B cell (primary cell): ENCODE data around the gene PTPN21. TPM values are rescaled to one million over a fixed set of nuclear protein-coding genes. Genes with fewer than 3 reads are reported as not detected.

Experiments used
- ATAC-seq: fragments of 200-7000 bp; cut with Tn5 transposase; one replicate; pipeline ENCODE4 v1.10.0; 2021; ENCODE audit warnings: low read depth, mild to moderate bottlenecking, moderate number of reproducible peaks, moderate library complexity
- CTCF ChIA-PET: fragments of 350-600 bp; sonication (Branson Sonifier 250); formaldehyde crosslinking; loops from one replicate; lab custom pipeline; 2021; ENCODE audit warnings: antibody characterized with exemption, inconsistent platforms; lab: Charles Lee
- POLR2A ChIA-PET: fragments of 350-600 bp; sonication (Branson Sonifier 250); formaldehyde crosslinking; loops from one replicate; lab custom pipeline; 2021; ENCODE audit warnings: antibody characterized with exemption; lab: Charles Lee
- DNase-seq: peaks from one replicate; pipeline ENCODE4 v3.0.0; 2013
- H2AFZ ChIP-seq: 2 replicates; pipeline ENCODE4 v1.6.1; 2012; ENCODE audit warnings: mild to moderate bottlenecking, low read depth, low read length; ENCODE audit not compliant: insufficient read depth, poor library complexity, severe bottlenecking
- H3K27ac ChIP-seq, 2 donors: 1 replicate in 1 of 2; 2 replicates in 1 of 2; pipeline ENCODE4 v1.5.1; 2012 to 2013; ENCODE audit warnings: low read length in 2 of 2, mild to moderate bottlenecking in 2 of 2, moderate library complexity in 1 of 2
- H3K27me3 ChIP-seq, 4 experiments: fragments of 200-600 bp in 1 of 4; sonication (generic) in 1 of 4; replicated peaks in 1 of 4; 1 replicate in 2 of 4; 2 replicates in 2 of 4; pipeline versions ENCODE4 v1.6.1 to v1.7.0; 2013 to 2016; ENCODE audit warnings: low read length in 3 of 4, mild to moderate bottlenecking in 2 of 4, mixed read lengths in 1 of 4, moderate library complexity in 1 of 4; ENCODE audit not compliant: insufficient read depth in 4 of 4, control insufficient read depth in 3 of 4; ENCODE audit errors: control extremely low read depth in 1 of 4
- H3K36me3 ChIP-seq, 2 experiments: replicated peaks in 1 of 2; 1 replicate in 1 of 2; 2 replicates in 1 of 2; pipeline versions ENCODE4 v1.6.1 to v1.7.1; 2013; ENCODE audit warnings: low read length in 1 of 2; ENCODE audit not compliant: insufficient read depth in 2 of 2, control insufficient read depth in 1 of 2; ENCODE audit errors: control extremely low read depth in 1 of 2, extremely low read depth in 1 of 2
- H3K4me1 ChIP-seq, 2 donors: fragments of 200-600 bp in 1 of 2; sonication (generic) in 1 of 2; 1 replicate in 1 of 2; 2 replicates in 1 of 2; pipeline versions ENCODE4 v1.5.1 to v1.6.1; 2013 to 2017; ENCODE audit warnings: low read length in 2 of 2; ENCODE audit not compliant: control insufficient read depth in 2 of 2, insufficient read depth in 2 of 2
- H3K4me2 ChIP-seq: replicated peaks from 2 replicates; pipeline ENCODE3; 2012; ENCODE audit warnings: mild to moderate bottlenecking, low read depth, low read length; ENCODE audit not compliant: poor library complexity, severe bottlenecking
- H3K4me3 ChIP-seq, 5 experiments: fragments of 200-600 bp in 1 of 5; sonication (generic) in 1 of 5; 1 replicate in 3 of 5; 2 replicates in 2 of 5; pipeline versions ENCODE4 v1.5.1 to v1.7.0; 2011 to 2016; ENCODE audit warnings: low read length in 4 of 5, mild to moderate bottlenecking in 4 of 5, low read depth in 2 of 5, control low read depth in 1 of 5, moderate library complexity in 1 of 5; ENCODE audit not compliant: insufficient read depth in 1 of 5; ENCODE audit errors: control extremely low read depth in 1 of 5, extremely low read depth in 1 of 5
- H3K79me2 ChIP-seq: fragments of 200-600 bp; sonication (generic); one replicate; pipeline ENCODE4 v1.6.0; 2016; ENCODE audit warnings: low read length; ENCODE audit not compliant: control insufficient read depth, insufficient read depth
- H3K9ac ChIP-seq: fragments of 200-600 bp; sonication (generic); 2 replicates; pipeline ENCODE4 v1.6.1; 2017; ENCODE audit warnings: mild to moderate bottlenecking, low read length, moderate library complexity
- H3K9me3 ChIP-seq, 3 donors: one replicate each; pipeline versions ENCODE4 v1.6.1 to v1.7.1; 2013; ENCODE audit warnings: low read length in 2 of 3; ENCODE audit not compliant: control insufficient read depth in 2 of 3, insufficient read depth in 1 of 3; ENCODE audit errors: control extremely low read depth in 1 of 3
- H4K20me1 ChIP-seq: 2 replicates; pipeline ENCODE4 v1.6.0; 2012; ENCODE audit warnings: mild to moderate bottlenecking, low read length; ENCODE audit not compliant: insufficient read depth, control insufficient read depth, poor library complexity, severe bottlenecking
- H3K27ac Mint-ChIP-seq: one replicate; pipeline ENCODE4 v1.8.0; 2021; ENCODE audit warnings: mixed read lengths
- H3K27me3 Mint-ChIP-seq: one replicate; pipeline ENCODE4 v1.8.0; 2021; ENCODE audit warnings: mixed read lengths
- H3K4me1 Mint-ChIP-seq: one replicate; pipeline ENCODE4 v1.8.0; 2021; ENCODE audit warnings: mixed read lengths
- H3K4me3 Mint-ChIP-seq: one replicate; pipeline ENCODE4 v1.8.0; 2021; ENCODE audit warnings: mixed read lengths
- H3K9me3 Mint-ChIP-seq: one replicate; pipeline ENCODE4 v1.8.0; 2022; ENCODE audit warnings: mixed read lengths; ENCODE audit not compliant: insufficient read depth
- EZH2 ChIP-seq: IDR thresholded peaks from 2 replicates; pipeline ENCODE4 v1.6.1; 2012; ENCODE audit warnings: borderline replicate concordance, low read depth, mild to moderate bottlenecking, moderate library complexity, low read length; ENCODE audit not compliant: insufficient read depth, poor library complexity, severe bottlenecking
- WGBS: methylation state at CpG from one replicate; pipeline ENCODE4 v1.1.5; 2013; ENCODE audit warnings: missing lambda C conversion rate; ENCODE audit not compliant: insufficient coverage; 5-methylcytosine and 5-hydroxymethylcytosine counted together
- intact Hi-C: fragments of 100-400 bp; cut with micrococcal nuclease; formaldehyde crosslinking; loops from one replicate; pipeline ENCODE4 v1.10.0; 2022
- polyA plus RNA-seq: library from polyadenylated mRNA; depleted of rRNA; stranded (reverse); fragments of >200 nt; gene quantifications from 2 replicates; pipeline ENCODE4 v1.2.3, GENCODE V29; 2012
- total RNA-seq, 2 donors: library from RNA; stranded (reverse); fragments of 120-200 nt in 1 of 2; gene quantifications; 1 replicate in 1 of 2; 2 replicates in 1 of 2; pipeline versions ENCODE4 v1.2.3 to v1.2.4, GENCODE V29; 2013 to 2022
- TF ChIP-seq, protein P1 (sequence below): fragments of 200-600 bp; IDR thresholded peaks from one replicate; pipeline ENCODE4 v1.8.0; 2022; ENCODE audit warnings: antibody characterized with exemption, mild to moderate bottlenecking

The PTPN21 gene
- total and polyA plus RNA-seq, 2 donors (not counting 1 experiment from before 2014, with no cell fraction given): not detected

DNA sequence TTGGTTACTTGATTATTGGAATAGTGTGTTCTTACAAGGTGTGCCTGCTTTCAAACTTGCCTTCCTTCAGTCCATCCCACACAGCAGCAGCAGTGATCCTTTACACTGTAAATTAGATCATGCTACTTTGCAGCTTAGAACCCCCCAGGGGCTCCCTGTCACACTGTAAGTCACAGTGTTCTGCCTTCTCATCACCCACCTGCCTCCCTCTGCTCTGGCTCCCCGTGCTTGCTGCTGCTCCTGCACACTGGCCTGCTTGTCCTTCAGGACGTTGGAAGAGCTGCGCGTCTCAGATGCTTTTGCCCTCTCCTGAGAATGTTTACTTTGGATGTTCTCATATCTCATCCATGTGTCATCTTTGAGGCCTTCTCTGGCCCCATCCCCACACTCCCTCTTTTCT is 35.4 kb upstream of the PTPN21 start:
- no peak for ATAC-seq
- Histone ChIP-seq H3K27me3 (no peaks in the 10 kb centered on the region), H3K4me2 (no peak overlapping the region), H3K4me1 (no peaks in the 10 kb centered on the region), H3K9ac (no peak overlapping the region), H3K27ac (no peak overlapping the region), H4K20me1 (no peaks in the 10 kb centered on the region), H3K36me3 (peaks cover 0 to 22% of the 10 kb centered on the region in 2 experiments), H2AFZ (no peak overlapping the region), H3K79me2 (no peaks in the 10 kb centered on the region), H3K9me3 (no peaks in the 10 kb centered on the region), H3K4me3 (no peak overlapping the region)
- intact Hi-C loops: no loop called here
- Mint-ChIP-seq H3K27ac (no peak overlapping the region), H3K4me3 (no peak overlapping the region), H3K9me3 (no peaks in the 10 kb centered on the region), H3K27me3 (no peaks in the 10 kb centered on the region), H3K4me1 (peaks cover 2% of the 10 kb centered on the region)
- no peak for DNase-seq
- 95% methylated on average over 4 of the region's 4 CpGs for WGBS
- POLR2A ChIA-PET: no interaction called here
- CTCF ChIA-PET: interaction anchor here (1.1 kb wide), 1 partner anchor 97 kb away, joined by 3 read pairs; no protein-coding TSS in a partner anchor
- no peak for TF ChIP-seq EZH2
- TF ChIP-seq, protein P1, sequence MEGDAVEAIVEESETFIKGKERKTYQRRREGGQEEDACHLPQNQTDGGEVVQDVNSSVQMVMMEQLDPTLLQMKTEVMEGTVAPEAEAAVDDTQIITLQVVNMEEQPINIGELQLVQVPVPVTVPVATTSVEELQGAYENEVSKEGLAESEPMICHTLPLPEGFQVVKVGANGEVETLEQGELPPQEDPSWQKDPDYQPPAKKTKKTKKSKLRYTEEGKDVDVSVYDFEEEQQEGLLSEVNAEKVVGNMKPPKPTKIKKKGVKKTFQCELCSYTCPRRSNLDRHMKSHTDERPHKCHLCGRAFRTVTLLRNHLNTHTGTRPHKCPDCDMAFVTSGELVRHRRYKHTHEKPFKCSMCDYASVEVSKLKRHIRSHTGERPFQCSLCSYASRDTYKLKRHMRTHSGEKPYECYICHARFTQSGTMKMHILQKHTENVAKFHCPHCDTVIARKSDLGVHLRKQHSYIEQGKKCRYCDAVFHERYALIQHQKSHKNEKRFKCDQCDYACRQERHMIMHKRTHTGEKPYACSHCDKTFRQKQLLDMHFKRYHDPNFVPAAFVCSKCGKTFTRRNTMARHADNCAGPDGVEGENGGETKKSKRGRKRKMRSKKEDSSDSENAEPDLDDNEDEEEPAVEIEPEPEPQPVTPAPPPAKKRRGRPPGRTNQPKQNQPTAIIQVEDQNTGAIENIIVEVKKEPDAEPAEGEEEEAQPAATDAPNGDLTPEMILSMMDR: no peak

DNA sequence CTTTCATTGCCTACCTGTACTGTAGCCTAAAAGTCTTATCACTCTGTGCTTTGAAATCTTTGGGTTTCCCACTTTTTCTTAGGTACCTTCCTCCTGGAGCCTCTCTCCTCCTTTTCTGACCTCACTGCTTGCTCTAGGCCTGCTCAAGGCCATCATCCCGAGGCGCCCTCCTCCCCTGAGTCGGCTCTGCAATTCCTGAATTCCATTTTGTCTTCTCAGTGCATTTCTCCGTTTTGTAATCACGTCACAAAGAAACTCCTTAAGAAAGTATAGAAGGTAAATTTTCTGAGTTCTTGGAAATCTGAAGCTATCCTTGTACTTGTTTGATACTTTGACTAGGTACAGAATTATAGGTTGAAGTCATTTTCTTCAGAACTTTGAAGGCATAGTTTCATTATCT is 33.3 kb upstream of the PTPN21 start:
- Histone ChIP-seq H3K4me2 (no peak overlapping the region), H3K9ac (no peak overlapping the region), H3K27ac (no peak overlapping the region), H3K4me1 (no peaks in the 10 kb centered on the region), H3K9me3 (no peaks in the 10 kb centered on the region), H3K79me2 (no peaks in the 10 kb centered on the region), H3K4me3 (no peak overlapping the region), H4K20me1 (no peaks in the 10 kb centered on the region), H2AFZ (no peak overlapping the region), H3K36me3 (peaks cover 0 to 33% of the 10 kb centered on the region in 2 experiments), H3K27me3 (no peaks in the 10 kb centered on the region)
- Mint-ChIP-seq H3K4me1 (no peaks in the 10 kb centered on the region), H3K27ac (no peak overlapping the region), H3K27me3 (no peaks in the 10 kb centered on the region), H3K4me3 (no peak overlapping the region), H3K9me3 (no peaks in the 10 kb centered on the region)
- ATAC-seq (no peak), DNase-seq (no peak)
- CTCF ChIA-PET: no interaction called here
- intact Hi-C loops: no loop called here
- POLR2A ChIA-PET: no interaction called here
- TF ChIP-seq EZH2: no peak
- TF ChIP-seq, protein P1: no peak
- WGBS: no CpG with 5 or more reads among the region's 5 CpGs
